HG02840 (cell line): ENCODE data around the gene ACBD5.
A peak's percentile ranks its signal among the peaks of the same experiment; 100 is the strongest.

Experiments
- ATAC-seq: cut with Tn5 transposase; IDR thresholded peaks from one replicate; pipeline ENCODE4 v1.9.1; 2021; ENCODE audit warnings: mild to moderate bottlenecking, moderate library complexity, moderate number of reproducible peaks; ENCODE audit not compliant: unreplicated experiment, low FRiP score

ACBD5 gene

DNA sequence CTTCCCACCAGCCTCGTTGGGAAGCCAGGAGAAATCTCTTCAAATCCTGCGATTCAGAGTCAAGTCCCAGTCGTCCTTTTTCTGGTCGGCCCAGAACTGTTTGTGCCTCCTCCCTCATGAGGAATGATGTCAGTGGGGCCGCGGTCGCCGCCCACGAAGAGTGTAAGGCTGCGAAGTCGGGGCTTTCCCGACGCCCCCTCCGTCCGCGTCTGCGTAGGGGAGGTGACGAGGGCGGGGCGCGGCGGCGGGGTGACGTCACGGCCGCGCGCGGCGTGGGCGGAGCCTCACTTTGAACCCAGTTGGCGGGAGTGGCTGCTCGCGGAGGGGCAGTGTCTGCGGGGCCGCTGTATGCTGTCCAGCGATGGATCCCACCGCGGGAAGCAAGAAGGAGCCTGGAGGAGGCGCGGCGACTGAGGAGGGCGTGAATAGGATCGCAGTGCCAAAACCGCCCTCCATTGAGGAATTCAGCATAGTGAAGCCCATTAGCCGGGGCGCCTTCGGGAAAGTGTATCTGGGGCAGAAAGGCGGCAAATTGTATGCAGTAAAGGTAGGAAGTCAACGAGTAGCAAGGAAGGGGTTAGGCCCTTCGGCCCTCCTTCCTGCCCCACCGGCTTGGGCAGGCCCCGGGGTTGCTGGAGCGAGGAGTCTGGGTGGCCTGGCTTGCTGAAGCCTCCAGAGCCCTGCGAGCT is 85.4 kb downstream of the ACBD5 start, which contains the start of gene MASTL:
Gene MASTL, plus strand, starts transcription at position 287 of the 689 bp plus-strand sequence. Its CDS starts 75 bp downstream, at position 362.
- ATAC-seq: peak; percentile 83

DNA sequence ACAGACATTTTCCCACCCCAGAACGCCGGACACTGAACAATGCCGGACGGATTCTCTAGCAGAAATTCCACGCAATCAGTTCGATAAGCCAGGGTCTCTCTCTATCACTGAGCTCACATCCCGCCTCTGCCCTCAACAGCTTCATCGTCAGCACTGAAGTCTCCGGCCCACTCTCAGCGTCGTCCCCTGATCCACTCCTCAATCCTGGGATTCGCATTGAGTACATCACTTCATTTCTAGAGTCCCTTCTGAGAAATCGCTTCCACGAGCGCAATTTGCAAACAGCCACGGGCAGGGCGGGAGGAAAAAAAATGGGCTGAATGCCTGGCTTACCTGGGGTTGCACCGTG is 86.8 kb downstream of the ACBD5 start:
- ATAC-seq: peak; percentile 5

- ATAC-seq: no peak
Measured at GRCh38 chr10:27153329-27153728, 87.3 kb downstream of the ACBD5 start.

GRCh38 chr10:27152687-27153086 is 87.9 kb downstream of the ACBD5 start:
- no peak for ATAC-seq

GRCh38 chr10:27150261-27150660 is 90.3 kb downstream of the ACBD5 start:
- ATAC-seq: no peak

DNA sequence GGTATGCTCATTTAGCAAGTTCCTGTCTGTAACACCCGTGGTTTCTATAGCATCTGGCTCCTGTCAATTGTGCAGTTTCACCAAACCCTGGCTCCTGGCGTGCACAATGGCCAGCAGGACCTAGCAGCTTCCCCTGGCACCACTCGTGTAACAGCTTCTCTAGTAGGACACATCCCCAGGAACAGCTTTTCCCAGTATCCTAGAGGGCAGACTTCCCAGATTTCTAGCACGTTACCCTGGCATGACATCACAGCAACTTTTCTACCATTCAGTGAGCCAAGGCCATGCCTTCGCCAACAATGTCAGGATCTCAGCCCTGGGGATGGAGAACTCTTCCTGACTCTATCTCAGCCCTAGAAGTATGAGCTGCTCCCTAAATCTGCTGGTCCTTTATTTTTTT is 92.9 kb downstream of the ACBD5 start:
- no peak for ATAC-seq

GRCh38 chr10:27145937-27146336 is 94.7 kb downstream of the ACBD5 start:
- no peak for ATAC-seq
